ENCODE results near the gene RPL36AL. TPM values are rescaled to one million over a fixed set of nuclear protein-coding genes. Genes with fewer than 3 reads are reported as not detected.

RPL36AL gene
- total RNA-seq, 1 experiment from 2014 or later = 207 TPM

DNA sequence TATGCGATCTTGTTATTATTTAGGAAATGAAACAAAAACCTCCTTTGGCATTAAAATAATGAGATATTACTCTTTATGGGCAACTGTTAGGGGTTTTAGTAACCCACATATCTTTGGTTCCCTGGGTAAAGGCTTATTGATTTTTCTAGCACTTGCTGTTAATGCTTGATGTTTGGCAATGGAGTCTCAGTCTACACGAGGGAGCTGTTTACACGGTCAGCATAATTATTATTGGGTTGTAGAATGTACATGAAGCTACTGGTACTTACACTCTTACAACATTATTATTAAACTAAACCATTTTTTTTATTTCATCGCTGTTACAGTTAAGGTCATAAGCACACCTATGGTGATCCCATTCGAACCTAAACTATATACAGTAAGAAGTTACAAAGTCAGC is 46.4 kb downstream of the RPL36AL start:
- no peak overlapping the region for H3K27ac ChIP-seq (ENCODE audit: insufficient read length, low read depth, low read length)
- Mint-ChIP-seq H3K36me3 (ENCODE audit: insufficient read depth in 1 of 3, low read depth in 3 of 3) (peaks cover 52 to 54% (median 53%) of the 10 kb centered on the region in 3 experiments), H3K27me3 (ENCODE audit: low read depth) (no peaks in the 10 kb centered on the region), H3K27ac (no peak overlapping the region), H3K4me1 (peaks cover 0 to 6% of the 10 kb centered on the region in 2 experiments; a peak in 2 of 4 replicates), H3K4me3 (no peak overlapping the region), H3K9me3 (peaks cover 5 to 8% of the 10 kb centered on the region in 2 experiments; a peak in 4 of 5 replicates)
- H4K91ac ChIP-seq (ENCODE audit: insufficient read length, low read depth, low read length) = no peak overlapping the region
- no peaks in the 10 kb centered on the region for H3K9me3 ChIP-seq (ENCODE audit: control insufficient read depth, low read depth, low read length)
- H2BK120ac ChIP-seq (ENCODE audit: low read depth, low read length, poor library complexity, severe bottlenecking) = no peak overlapping the region
- TF ChIP-seq CTCF (conservative IDR thresholded peaks at IDR 0.05) = no peak
- no peak for DNase-seq
- H2BK12ac ChIP-seq (ENCODE audit: insufficient read length, low read depth, low read length) = no peak overlapping the region
- H2BK15ac ChIP-seq (ENCODE audit: low read depth, low read length) = no peak overlapping the region
- no peak overlapping the region for H3K18ac ChIP-seq (ENCODE audit: insufficient read length, low read depth, low read length)
- H3K4me1 ChIP-seq (ENCODE audit: insufficient read depth, low read length) = no peaks in the 10 kb centered on the region
- H3K23me2 ChIP-seq (ENCODE audit: insufficient read length, low read depth, low read length, poor library complexity, severe bottlenecking) = no peaks in the 10 kb centered on the region
- no peak overlapping the region for H3T11ph ChIP-seq (ENCODE audit: low read length)
- no CpG with 5 or more reads among the region's 5 CpGs for WGBS (ENCODE audit: extremely low coverage, insufficient read length, low lambda C conversion rate)
- no peak overlapping the region for H3K4me2 ChIP-seq (ENCODE audit: insufficient read depth, insufficient read length, low read length)
- H2BK20ac ChIP-seq (ENCODE audit: low read depth, low read length, poor library complexity, severe bottlenecking) = no peak overlapping the region
- H2AK5ac ChIP-seq (ENCODE audit: insufficient read length, low read length) = no peak overlapping the region
- H4K20me1 ChIP-seq (ENCODE audit: control insufficient read depth, insufficient read depth, insufficient read length) = no peaks in the 10 kb centered on the region
- no peak overlapping the region for H3K23ac ChIP-seq (ENCODE audit: insufficient read length, low read depth, low read length)
- H3K4ac ChIP-seq (ENCODE audit: low read depth, low read length) = no peak overlapping the region
- no peaks in the 10 kb centered on the region for H3K79me1 ChIP-seq (ENCODE audit: insufficient read depth, low read depth, low read length, poor library complexity, severe bottlenecking)
- H3K14ac ChIP-seq (ENCODE audit: insufficient read depth, low read length) = no peak overlapping the region
- no peak overlapping the region for H2BK5ac ChIP-seq (ENCODE audit: insufficient read length, low read length)
- no peaks in the 10 kb centered on the region for H3K27me3 ChIP-seq (ENCODE audit: insufficient read depth, low read length)
- no peaks in the 10 kb centered on the region for H3K79me2 ChIP-seq (ENCODE audit: insufficient read depth, low read length)
- H4K8ac ChIP-seq (replicated peaks; ENCODE audit: insufficient read length, low read depth, low read length) = no peak overlapping the region
- H2AFZ ChIP-seq (ENCODE audit: low read length) = no peak overlapping the region
- H4K5ac ChIP-seq (ENCODE audit: insufficient read length, low read depth, low read length) = no peak overlapping the region
- no peak overlapping the region for H3K9ac ChIP-seq (ENCODE audit: extremely low read depth, insufficient read length, low read length)
- no peak overlapping the region for H3K56ac ChIP-seq (ENCODE audit: insufficient read length, low read depth, low read length)
